Heart left ventricle (tissue), 13 donors: ENCODE measurements around the gene CFAP299.

ENCODE experiments used
- POLR2A ChIP-seq, 2 donors: fragments of 450-650 bp; IDR thresholded peaks; one replicate each; pipeline ENCODE4 v1.6.1; 2017; ENCODE audit warnings: antibody characterized with exemption in 2 of 2, mild to moderate bottlenecking in 2 of 2, moderate library complexity in 2 of 2
- TF ChIP-seq, protein P1 (sequence below), 12 donors: fragments of 200-600 bp; sonication (generic) in 4 of 12; IDR thresholded peaks; one replicate each; pipeline versions ENCODE4 v1.5.0 to v1.8.0; 2018 to 2022; ENCODE audit warnings: antibody characterized with exemption in 12 of 12, mild to moderate bottlenecking in 5 of 12
- donor health status: ischemic (EF 13 %, LVEDD 7.1; RV severe dilation, severe dysfunction).
- donor health status: DM: no; HTN: yes; CAD: no.
- donor health status: DM: no; HTN: no; CAD: no.
- donor health status: ischemic (EF 25% LVEDD 6.9; RV normal size, moderate dysfunction).
- donor health status: ischemic (EF 25% LVEDD 5.7; RV mildly dilated, moderate dysfunction).
- donor health status: ischemic (EF 35%, LVEDD 5.7; RV mildly dilated, moderate dysfunction).
- donor health status: nonischemic (EF 11% LVEDD 7.7; RV severe dilation, severe dysfunction).
- donor health status: DM: yes; HTN: yes; CAD: no.
- donor health status: PGD.
- donor health status: ischemic (EF 29% LVEDD 5.4; RV normal size, mild dysfunction).
- donor health status: nonischemic (EF 23%, LVEDD 6.1; RV moderate dilation, normal function).

DNA sequence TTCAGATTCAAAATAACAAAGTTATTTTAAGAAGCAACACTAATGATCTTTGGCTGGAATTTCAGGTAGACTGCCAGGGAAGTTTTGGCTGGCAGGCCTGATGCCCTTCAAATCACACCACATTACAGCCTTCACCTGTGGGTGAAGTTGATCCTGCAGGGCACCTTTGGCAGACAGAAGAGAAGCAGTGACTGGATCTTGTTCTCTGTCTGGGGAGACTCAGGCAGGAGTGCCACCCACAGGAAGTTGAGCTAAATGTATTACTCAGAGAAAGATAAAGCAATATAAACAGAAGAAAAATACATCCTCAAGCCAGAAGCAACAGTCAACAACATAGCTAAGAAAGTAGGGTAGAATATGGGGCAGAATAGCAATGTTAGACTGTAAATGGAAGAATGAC is 12.8 kb upstream of the CFAP299 start:
- TF ChIP-seq, protein P1, sequence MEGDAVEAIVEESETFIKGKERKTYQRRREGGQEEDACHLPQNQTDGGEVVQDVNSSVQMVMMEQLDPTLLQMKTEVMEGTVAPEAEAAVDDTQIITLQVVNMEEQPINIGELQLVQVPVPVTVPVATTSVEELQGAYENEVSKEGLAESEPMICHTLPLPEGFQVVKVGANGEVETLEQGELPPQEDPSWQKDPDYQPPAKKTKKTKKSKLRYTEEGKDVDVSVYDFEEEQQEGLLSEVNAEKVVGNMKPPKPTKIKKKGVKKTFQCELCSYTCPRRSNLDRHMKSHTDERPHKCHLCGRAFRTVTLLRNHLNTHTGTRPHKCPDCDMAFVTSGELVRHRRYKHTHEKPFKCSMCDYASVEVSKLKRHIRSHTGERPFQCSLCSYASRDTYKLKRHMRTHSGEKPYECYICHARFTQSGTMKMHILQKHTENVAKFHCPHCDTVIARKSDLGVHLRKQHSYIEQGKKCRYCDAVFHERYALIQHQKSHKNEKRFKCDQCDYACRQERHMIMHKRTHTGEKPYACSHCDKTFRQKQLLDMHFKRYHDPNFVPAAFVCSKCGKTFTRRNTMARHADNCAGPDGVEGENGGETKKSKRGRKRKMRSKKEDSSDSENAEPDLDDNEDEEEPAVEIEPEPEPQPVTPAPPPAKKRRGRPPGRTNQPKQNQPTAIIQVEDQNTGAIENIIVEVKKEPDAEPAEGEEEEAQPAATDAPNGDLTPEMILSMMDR (IDR thresholded peaks at IDR 0.05): no peak
- TF ChIP-seq POLR2A (IDR thresholded peaks at IDR 0.05): no peak
